ENCODE measurements around the gene ABHD11.
A peak's percentile ranks its signal among the peaks of the same experiment; 100 is the strongest.
"Not testable (repeated sequence)": the region's sequence is repeated elsewhere in the genome, so short reads cannot be mapped to it uniquely, and the experiment has no call there.

ABHD11 gene

DNA sequence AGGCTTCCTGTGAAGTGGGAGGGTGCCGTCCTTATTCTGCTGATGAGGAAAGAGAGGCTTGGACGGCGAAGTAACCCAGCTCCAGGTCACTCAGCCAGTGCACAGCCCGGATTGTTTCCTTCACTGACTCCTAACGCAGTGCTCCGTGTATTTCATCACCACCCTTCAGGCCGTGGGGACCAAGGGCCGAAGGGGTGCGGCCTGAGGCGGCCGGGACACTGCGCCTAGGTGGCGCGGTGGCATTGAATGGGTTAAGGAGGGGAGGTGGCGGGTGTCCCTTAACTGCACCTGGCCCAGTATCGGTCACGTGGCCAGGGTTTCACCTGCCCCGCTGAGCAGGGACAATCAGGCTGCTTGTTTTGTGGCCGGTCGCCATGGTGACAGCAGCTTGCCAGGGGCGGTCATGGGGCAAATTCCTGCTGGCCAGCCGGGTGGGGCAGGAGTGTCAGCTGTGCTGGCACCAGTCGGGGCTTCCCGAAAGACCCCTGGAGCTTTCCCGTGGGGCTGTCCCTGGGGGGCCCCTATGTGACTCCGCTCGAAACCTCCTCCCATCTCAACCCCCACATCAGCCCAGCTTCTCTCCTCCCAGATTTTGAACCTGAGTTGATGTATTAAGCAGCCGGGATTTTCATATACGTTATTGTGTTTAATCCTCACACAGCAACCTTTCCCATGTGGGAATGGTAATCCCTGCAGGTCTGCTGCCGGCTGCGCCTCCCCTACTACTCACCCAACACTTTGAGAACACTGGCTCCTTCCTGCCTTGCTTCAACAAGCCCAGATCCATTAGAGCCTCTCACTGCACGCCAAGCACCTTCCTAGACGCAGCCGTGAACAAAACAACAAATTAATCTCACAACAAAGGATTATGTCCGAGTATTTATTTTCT lies 4.4 kb upstream of the ABHD11 start:
- DNase-seq, result no peak

DNA sequence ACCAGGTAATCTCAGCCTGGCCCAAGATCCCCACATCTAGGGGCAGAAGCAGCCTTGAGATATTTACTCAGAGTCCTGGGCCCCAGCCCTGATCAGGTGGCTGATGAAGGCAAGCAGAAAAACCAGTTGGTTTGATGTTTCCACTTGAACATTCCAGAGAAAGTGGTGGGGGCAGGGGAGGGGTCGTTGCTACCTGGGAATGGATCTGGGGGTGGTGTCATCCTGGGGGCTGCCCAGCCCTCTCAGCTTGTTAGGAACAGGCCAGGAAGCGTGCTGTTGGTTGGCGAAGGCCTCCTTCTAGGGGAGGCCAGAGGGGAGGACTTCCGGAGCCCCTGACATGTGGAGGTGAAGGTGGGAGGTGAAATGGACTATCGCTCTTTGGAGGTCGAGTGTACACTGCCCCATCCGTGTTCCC lies 3.7 kb upstream of the ABHD11 start:
- no peak for DNase-seq

DNA sequence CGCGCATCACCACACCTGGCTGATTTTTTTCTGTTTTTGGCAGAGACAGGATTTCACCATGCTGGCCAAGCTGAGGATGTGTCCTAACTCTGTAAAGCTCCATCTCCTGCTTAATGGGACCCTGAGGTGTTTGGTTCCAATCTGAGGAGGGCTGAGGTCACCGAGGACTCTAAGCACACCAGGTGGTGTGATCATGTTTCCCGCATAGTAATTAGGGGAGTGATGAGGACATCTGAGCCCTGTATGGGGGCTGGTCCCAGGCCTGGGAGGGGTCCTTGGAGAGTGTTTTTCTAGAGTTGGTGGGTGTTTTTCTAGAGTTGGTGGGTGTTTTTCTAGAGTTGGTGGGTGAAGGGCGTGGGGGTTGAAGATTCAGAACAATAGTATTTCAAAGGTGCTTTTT lies 3.0 kb upstream of the ABHD11 start:
- no peak for DNase-seq

DNA sequence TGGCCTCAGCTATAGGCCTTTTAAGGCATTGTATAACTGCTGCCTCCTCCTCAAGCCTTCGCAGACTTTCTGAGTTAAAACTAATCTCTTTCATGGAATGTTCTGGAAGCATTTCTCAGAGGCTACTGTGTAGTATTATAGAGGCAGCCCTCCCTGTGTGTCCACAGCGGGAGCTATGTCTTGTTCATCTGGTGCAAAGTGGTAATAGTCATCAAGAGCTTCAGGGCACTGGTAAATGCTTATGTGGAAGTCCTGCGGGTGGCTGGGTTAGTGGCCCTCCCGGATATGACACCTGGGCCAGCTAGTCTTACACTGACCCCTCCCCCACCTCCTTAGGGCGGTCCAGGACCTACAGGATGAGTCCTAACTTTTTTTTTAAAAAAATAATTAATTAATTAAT lies 2.2 kb upstream of the ABHD11 start:
- DNase-seq, result no peak

DNA sequence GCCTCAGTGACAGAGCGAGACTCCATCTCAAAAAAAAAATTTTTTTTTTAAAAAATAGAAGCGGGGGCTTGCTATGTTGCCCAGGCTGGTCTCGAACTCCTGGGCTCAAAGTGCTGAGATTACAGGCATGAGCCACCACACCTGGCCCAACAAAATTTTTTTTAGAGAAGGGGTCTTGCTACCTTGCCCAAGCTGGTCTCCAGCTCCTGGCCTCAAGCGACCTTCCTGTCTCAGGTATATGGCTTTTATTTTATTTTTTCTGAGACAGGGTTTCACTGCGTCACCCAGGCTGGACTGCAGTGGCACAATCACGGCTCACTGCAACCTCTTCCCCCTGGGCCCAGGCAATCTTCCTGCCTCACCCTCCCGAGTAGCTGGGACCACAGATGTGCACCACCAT lies 1.6 kb upstream of the ABHD11 start:
- DNase-seq, result no peak

DNA sequence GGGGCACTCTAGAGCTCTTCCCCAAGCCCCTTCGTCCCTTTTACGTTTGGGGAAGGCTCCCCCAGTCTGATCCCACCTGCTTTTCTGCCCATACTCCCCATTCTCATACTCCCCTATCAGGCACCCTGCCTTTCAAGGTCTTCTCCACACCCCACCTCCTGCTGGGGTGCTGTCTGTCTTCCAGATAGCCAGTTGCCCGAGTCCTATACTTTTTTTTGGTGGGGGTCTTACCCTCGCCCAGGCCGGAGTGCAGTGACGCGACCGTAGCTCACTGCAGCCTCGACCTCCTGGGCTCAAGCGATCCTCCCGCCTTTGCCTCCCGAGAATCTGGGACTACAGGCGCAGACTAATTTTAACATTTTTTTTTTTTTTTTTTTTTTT lies 775 bp upstream of the ABHD11 start:
- no peak for DNase-seq

- peak; percentile 64 for DNase-seq
Measured at GRCh38 chr7:73738220-73738611, 386 bp downstream of the ABHD11 start.

- DNase-seq, result no peak
Measured at GRCh38 chr7:73737491-73738219, 947 bp downstream of the ABHD11 start.

DNA sequence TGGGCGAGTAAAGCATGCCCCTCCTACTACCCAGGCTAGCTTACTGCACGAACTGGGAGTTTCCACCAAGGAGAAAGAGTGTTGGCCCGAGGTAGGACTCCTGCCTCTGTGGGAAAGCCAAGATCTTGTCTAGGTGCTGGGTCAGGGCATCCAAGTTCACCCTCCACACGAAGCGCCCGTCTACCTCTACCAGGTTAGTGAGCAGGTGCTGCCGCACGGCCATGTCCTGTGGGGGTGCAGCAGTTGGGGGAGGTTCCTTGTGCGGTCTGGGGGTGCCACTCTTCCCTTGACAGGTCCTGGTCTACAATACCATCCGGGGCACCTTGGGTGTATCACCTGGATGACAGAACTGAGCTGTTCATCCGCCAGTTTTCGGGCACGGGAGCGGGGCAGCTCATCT lies 1.7 kb downstream of the ABHD11 start:
- no peak for DNase-seq

DNA sequence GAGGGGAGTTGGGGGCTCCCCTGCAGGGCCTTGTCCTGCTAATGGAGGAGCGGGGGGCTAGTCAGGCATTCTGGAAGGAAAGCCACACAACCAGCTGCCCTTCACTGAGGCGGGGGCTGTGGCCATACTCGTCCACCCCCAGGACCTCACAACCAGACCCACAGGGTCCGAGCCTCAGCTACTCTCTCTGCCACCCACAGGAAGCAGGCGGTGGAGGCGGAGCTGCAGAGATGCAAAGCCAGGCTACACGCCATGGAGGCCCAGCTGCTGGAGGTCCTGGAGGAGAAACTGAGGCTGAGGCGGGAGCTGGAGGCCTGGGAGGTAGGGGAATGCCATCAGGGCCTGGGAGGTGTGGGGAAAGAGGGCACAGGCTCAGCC lies 3.1 kb downstream of the ABHD11 start:
- DNase-seq, result no peak

GRCh38 chr7:73734619-73735527 lies 3.7 kb downstream of the ABHD11 start:
- DNase-seq, result peak; percentile 79

DNA sequence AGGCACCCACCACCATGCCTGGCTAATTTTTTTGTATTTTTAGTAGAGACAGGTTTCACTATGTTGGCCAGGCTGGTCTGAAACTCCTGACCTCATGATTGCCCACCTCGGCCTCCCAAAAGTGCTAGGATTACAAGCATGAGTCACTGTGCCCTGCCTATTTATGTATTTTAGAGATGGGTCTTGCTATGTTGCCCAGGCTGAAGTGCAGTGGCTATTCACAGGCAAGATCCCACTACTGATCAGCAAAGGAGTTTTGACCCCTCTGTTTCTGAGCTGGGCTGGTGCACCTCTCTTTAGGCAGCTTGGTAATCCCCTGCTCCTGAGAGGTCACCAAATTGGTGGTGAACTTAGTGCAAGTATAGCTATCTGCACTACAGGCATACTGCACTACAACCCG lies 6.2 kb downstream of the ABHD11 start:
- no peak for DNase-seq

GRCh38 chr7:73730485-73730884 lies 8.1 kb downstream of the ABHD11 start:
- DNase-seq, result no peak

DNA sequence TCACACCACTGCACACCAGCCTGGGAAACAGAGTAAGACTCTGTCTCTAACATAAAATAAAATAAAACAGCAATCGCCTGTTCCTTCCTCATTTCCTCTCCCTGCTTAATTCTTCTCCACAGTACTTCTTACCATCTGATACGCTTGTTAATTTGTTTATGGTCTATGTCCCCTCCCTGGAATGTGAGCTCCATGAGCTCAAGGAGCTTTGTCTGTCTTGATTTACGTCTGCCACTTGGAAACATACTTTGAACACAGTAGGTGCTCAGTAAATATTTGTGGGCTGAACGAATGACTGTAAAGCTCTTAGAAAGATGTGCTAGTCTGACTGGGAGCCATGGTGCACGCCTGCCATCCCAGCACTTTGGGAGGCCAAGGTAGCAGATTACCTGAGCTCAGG lies 10.1 kb downstream of the ABHD11 start:
- no peak for DNase-seq

DNA sequence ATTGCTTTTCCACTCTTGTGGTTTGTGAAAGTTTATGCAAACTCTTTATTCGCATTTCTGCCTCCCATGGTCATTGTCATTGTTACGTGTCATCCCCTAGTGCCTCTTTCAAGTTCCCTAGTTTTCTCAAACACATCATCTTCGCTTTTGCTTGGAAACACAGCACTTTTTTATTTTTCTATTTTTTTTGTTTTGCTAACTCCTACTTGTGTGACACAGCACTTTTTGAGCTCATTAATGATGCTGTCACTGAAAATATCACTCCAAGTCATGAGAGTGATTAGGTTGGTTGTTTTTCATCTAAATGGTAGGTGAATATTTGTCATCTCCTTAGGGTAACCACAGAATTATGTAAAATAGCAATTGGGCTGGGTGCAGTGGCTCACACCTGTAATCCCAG lies 10.7 kb downstream of the ABHD11 start:
- no peak for DNase-seq

DNA sequence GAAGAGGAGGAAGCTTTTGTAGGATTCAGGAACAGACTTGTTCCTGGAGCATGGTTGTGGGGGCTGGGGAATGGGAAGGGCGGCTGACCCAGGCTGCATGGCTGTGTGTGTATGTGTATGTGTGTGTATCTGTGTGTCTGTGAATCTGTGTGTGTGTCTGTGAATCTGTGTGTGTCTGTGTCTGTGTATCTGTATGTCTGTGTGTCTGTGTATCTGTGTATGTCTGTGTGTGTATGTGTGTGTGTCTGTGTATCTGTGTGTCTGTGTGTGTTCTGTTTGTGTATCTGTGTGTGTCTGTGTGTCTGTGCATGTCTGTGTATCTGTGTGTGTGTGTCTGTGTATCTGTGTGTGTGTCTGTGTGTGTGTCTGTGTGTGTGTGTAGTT lies 12.5 kb downstream of the ABHD11 start:
- DNase-seq, result no peak

DNA sequence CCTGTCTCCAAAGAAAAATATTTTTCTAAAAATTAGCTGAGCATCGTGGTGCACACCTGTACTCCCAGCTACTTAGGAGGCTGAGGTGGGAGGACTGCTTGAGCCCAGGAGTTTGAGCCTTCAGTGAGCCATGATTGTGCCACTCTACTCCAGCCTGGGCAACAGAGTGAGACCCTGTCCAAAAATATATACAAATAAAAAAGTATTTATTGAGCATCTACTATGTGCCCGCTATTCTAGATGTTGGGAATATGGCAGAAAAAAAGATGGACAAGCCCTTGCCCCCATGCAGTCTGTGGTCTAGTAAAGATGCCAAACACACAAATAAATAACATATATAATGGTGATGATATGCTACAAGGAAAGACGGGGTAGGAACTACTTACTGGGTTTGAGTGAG lies 14.8 kb downstream of the ABHD11 start:
- no peak for DNase-seq

- no peak for DNase-seq
Measured at GRCh38 chr7:73722785-73723184, 15.8 kb downstream of the ABHD11 start.

DNA sequence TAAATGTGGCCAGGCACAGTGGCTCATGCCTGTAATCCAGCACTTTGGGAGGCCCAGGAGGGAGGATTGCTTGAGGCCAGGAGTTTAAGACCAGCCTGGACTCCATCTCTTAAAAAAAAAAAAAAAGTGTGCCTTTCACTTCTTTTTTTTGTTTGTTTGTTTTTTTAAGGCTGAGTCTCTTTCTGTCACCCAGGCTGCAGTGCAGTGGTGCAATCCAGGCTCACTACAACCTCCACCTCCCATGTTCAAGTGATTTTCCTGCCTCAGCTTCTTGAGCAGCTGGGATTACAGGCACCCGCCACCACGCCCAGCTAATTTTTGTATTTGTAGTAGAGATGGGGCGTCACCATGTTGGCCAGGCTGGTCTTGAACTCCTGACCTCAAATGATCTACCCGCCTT lies 16.4 kb downstream of the ABHD11 start:
- DNase-seq, result not testable (repeated sequence)

- no peak for DNase-seq
Measured at GRCh38 chr7:73721377-73721817, 17.2 kb downstream of the ABHD11 start.

GRCh38 chr7:73720443-73720842 lies 18.2 kb downstream of the ABHD11 start:
- not testable (repeated sequence) for DNase-seq

- no peak for DNase-seq
Measured at GRCh38 chr7:73719806-73720169, 18.8 kb downstream of the ABHD11 start.
